NT2/D1 (cell line): Measurements from ENCODE around the gene TMEM179.

ENCODE experiments used
- DNase-seq: peaks from one replicate; pipeline ENCODE4 v3.0.0-alpha.2; 2011; ENCODE audit warnings: low read depth, low spot score
- H3K27me3 ChIP-seq: 2 replicates; pipeline ENCODE4 v1.6.0; 2011; ENCODE audit warnings: mild to moderate bottlenecking; ENCODE audit not compliant: insufficient read length, insufficient read depth
- H3K36me3 ChIP-seq: 2 replicates; pipeline ENCODE4 v1.6.1; 2011; ENCODE audit warnings: mild to moderate bottlenecking, low read length, mixed read lengths; ENCODE audit not compliant: insufficient read depth, insufficient read length
- H3K4me1 ChIP-seq: 2 replicates; pipeline ENCODE4 v1.5.1; 2011; ENCODE audit not compliant: insufficient read depth, insufficient read length
- H3K4me3 ChIP-seq: 2 replicates; pipeline ENCODE4 v1.5.1; 2011; ENCODE audit warnings: low read depth; ENCODE audit not compliant: insufficient read length
- H3K9ac ChIP-seq: 2 replicates; pipeline ENCODE4 v1.6.0; 2011; ENCODE audit warnings: low read depth; ENCODE audit not compliant: insufficient read length
- H3K9me3 ChIP-seq: 2 replicates; pipeline ENCODE4 v1.5.1; 2011; ENCODE audit warnings: mild to moderate bottlenecking, low read length; ENCODE audit not compliant: insufficient read depth
- SUZ12 ChIP-seq: IDR thresholded peaks from 2 replicates; pipeline ENCODE4 v1.6.1; 2011; ENCODE audit not compliant: insufficient read length, insufficient read depth; ENCODE audit errors: extremely low read depth
- YY1 ChIP-seq: IDR thresholded peaks from 2 replicates; pipeline ENCODE4 v1.6.1; 2011; ENCODE audit not compliant: insufficient read length, insufficient read depth
- ZNF274 ChIP-seq: IDR thresholded peaks from 2 replicates; pipeline ENCODE4 v1.6.1; 2011; ENCODE audit warnings: mild to moderate bottlenecking, low read depth, low read length

TMEM179 gene

GRCh38 chr14:104553166-104554087 lies 51.1 kb downstream of the TMEM179 start:
- H3K9ac ChIP-seq: no peak overlapping the region
- H3K27me3 ChIP-seq: no peaks in the 10 kb centered on the region
- H3K4me1 ChIP-seq: peaks cover 18% of the 10 kb centered on the region
- no peaks in the 10 kb centered on the region for H3K36me3 ChIP-seq
- H3K9me3 ChIP-seq: no peaks in the 10 kb centered on the region
- no peak for DNase-seq
- TF ChIP-seq YY1 (no peak), SUZ12 (no peak), ZNF274 (no peak)
- H3K4me3 ChIP-seq: no peak overlapping the region

DNA sequence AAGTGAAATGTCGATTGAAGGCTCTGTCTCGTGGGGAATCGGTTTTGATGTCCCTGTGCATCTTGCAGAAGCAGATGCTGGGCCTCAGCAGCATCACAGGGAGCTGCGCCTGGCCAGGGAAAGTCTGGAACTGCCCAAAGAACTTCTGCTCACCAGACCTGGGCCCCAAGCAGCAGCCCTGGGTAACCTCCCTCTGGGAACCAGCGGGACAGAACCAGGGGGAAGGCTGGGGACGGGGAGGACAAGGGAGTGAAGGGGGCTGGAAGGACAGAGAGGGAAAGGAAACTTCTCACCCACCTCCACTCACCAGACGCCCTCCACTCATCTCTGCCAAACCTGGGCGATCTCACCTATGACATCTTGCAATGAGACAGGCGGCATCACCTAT lies 51.8 kb downstream of the TMEM179 start:
- TF ChIP-seq SUZ12 (no peak), YY1 (no peak), ZNF274 (no peak)
- H3K4me3 ChIP-seq: no peak overlapping the region
- peaks cover 18% of the 10 kb centered on the region for H3K4me1 ChIP-seq
- no peaks in the 10 kb centered on the region for H3K9me3 ChIP-seq
- no peaks in the 10 kb centered on the region for H3K27me3 ChIP-seq
- DNase-seq: no peak
- no peak overlapping the region for H3K9ac ChIP-seq
- H3K36me3 ChIP-seq: no peaks in the 10 kb centered on the region

- TF ChIP-seq ZNF274 (no peak), YY1 (no peak), SUZ12 (no peak)
- Histone ChIP-seq H3K4me1 (peaks cover 18% of the 10 kb centered on the region), H3K4me3 (no peak overlapping the region), H3K36me3 (no peaks in the 10 kb centered on the region), H3K9me3 (no peaks in the 10 kb centered on the region), H3K9ac (no peak overlapping the region), H3K27me3 (no peaks in the 10 kb centered on the region)
- DNase-seq: no peak
Measured at GRCh38 chr14:104551851-104552737, 52.5 kb downstream of the TMEM179 start.

DNA sequence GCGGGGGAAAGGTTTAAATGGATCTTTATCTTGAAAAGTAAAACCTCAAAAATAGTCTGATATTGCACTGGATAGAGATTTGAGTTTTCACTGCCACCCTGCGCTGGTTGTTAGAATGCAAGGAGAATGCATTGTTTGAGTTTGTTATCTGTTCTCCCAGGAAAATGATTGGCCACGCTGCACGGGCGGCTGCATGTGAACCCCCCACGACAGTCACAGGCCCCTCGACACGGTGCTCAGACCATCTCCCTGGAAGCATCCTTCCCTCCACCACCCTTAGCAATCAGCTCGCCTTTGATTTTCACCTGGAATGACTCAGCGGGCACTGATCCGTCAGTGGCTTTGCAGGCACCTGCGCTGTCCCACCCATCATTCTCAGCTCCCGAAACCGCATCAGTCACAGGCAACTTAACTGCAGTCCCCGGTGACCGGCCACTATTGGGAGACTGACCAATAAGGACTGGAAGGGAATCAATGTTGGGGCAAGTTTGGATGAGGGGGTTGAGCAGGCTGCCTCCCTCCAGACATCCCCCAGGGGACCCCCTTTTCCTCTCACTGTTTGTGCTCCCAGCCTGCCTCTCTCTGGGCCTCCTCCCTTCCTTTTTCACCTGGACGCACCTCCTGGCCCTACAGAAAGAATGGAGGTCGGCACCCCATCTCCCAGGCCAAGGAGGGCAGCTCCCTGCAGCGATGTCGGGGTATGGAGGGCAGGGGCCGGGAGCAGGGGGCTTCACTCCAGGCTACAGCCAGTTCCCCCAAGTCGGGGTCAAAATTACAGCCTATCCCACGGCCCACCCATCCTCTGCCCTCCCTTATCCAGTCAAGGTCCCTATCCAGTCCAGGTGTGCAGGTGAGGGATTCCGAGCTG lies 53.5 kb downstream of the TMEM179 start:
- TF ChIP-seq ZNF274 (no peak), YY1 (no peak), SUZ12 (no peak)
- DNase-seq: no peak
- Histone ChIP-seq H3K36me3 (no peaks in the 10 kb centered on the region), H3K4me3 (no peak overlapping the region), H3K27me3 (no peaks in the 10 kb centered on the region), H3K9ac (no peak overlapping the region), H3K9me3 (no peaks in the 10 kb centered on the region), H3K4me1 (peaks cover 18% of the 10 kb centered on the region)

- no peak for DNase-seq
- Histone ChIP-seq H3K9me3 (no peaks in the 10 kb centered on the region), H3K4me3 (no peak overlapping the region), H3K36me3 (no peaks in the 10 kb centered on the region), H3K9ac (no peak overlapping the region), H3K27me3 (no peaks in the 10 kb centered on the region), H3K4me1 (peaks cover 20% of the 10 kb centered on the region)
- TF ChIP-seq YY1 (no peak), SUZ12 (no peak), ZNF274 (no peak)
Measured at GRCh38 chr14:104550340-104550860, 54.2 kb downstream of the TMEM179 start.

- DNase-seq: no peak
- Histone ChIP-seq H3K4me1 (peaks cover 22% of the 10 kb centered on the region), H3K27me3 (no peaks in the 10 kb centered on the region)
Measured at GRCh38 chr14:104549536-104550339, 54.8 kb downstream of the TMEM179 start.

More at GRCh38 chr14:104549536-104550339, 54.8 kb downstream of the TMEM179 start:
- TF ChIP-seq ZNF274 (no peak), YY1 (no peak), SUZ12 (no peak)
- Histone ChIP-seq H3K36me3 (no peaks in the 10 kb centered on the region), H3K4me3 (no peak overlapping the region), H3K9ac (no peak overlapping the region), H3K9me3 (no peaks in the 10 kb centered on the region)
